ENCODE measurements around the gene ADD3.

ADD3 gene

GRCh38 chr10:110007701-110008517 is at the start of gene ADD3:
Gene ADD3 (plus strand): TSS chr10:110007984. CDS start chr10:110100654, 92,670 bp downstream.
- H3K4me3 ChIP-seq (ENCODE audit: low read length in 2 of 2) = peak within 1 kb of the TSS; percentile 78 to 86
- peaks cover 19% of the 10 kb centered on the region for H3K4me1 ChIP-seq (ENCODE audit: control insufficient read depth, insufficient read depth, low read length)
- peak within 1 kb of the TSS; percentile 88 for H3K27ac ChIP-seq (ENCODE audit: low read length)
- no peaks in the 10 kb centered on the region for H3K9me3 ChIP-seq (ENCODE audit: control insufficient read depth in 2 of 2, low read length in 2 of 2)
- no peaks in the 10 kb centered on the region for H3K27me3 ChIP-seq (ENCODE audit: control insufficient read depth in 1 of 2, insufficient read depth in 2 of 2, low read length in 2 of 2)
- H3K36me3 ChIP-seq (ENCODE audit: control insufficient read depth in 2 of 2, insufficient read depth in 2 of 2, low read length in 2 of 2) = no peaks in the 10 kb centered on the region
- H3K9ac ChIP-seq (ENCODE audit: low read length in 2 of 2) = peak within 1 kb of the TSS; percentile 74 to 80

- Histone ChIP-seq H3K9ac (ENCODE audit: low read length in 2 of 2) (no peak overlapping the region), H3K36me3 (ENCODE audit: control insufficient read depth in 2 of 2, insufficient read depth in 2 of 2, low read length in 2 of 2) (no peaks in the 10 kb centered on the region), H3K4me3 (ENCODE audit: low read length in 2 of 2) (no peak overlapping the region), H3K9me3 (ENCODE audit: control insufficient read depth in 2 of 2, low read length in 2 of 2) (no peaks in the 10 kb centered on the region), H3K4me1 (ENCODE audit: control insufficient read depth, insufficient read depth, low read length) (no peaks in the 10 kb centered on the region), H3K27me3 (ENCODE audit: control insufficient read depth in 1 of 2, insufficient read depth in 2 of 2, low read length in 2 of 2) (no peaks in the 10 kb centered on the region), H3K27ac (ENCODE audit: low read length) (no peak overlapping the region)
Measured at GRCh38 chr10:109958059-109958458, 49.7 kb upstream of the ADD3 start.

GRCh38 chr10:109959259-109960145 is 48.3 kb upstream of the ADD3 start:
- Histone ChIP-seq H3K4me1 (ENCODE audit: control insufficient read depth, insufficient read depth, low read length) (no peaks in the 10 kb centered on the region), H3K27ac (ENCODE audit: low read length) (no peak overlapping the region), H3K36me3 (ENCODE audit: control insufficient read depth in 2 of 2, insufficient read depth in 2 of 2, low read length in 2 of 2) (no peaks in the 10 kb centered on the region), H3K4me3 (ENCODE audit: low read length in 2 of 2) (no peak overlapping the region), H3K9me3 (ENCODE audit: control insufficient read depth in 2 of 2, low read length in 2 of 2) (no peaks in the 10 kb centered on the region), H3K27me3 (ENCODE audit: control insufficient read depth in 1 of 2, insufficient read depth in 2 of 2, low read length in 2 of 2) (no peaks in the 10 kb centered on the region), H3K9ac (ENCODE audit: low read length in 2 of 2) (no peak overlapping the region)

GRCh38 chr10:109960682-109961081 is 47.1 kb upstream of the ADD3 start:
- H3K4me3 ChIP-seq (ENCODE audit: low read length in 2 of 2) = no peak overlapping the region
- H3K36me3 ChIP-seq (ENCODE audit: control insufficient read depth in 2 of 2, insufficient read depth in 2 of 2, low read length in 2 of 2) = no peaks in the 10 kb centered on the region
- H3K9ac ChIP-seq (ENCODE audit: low read length in 2 of 2) = no peak overlapping the region
- H3K27me3 ChIP-seq (ENCODE audit: control insufficient read depth in 1 of 2, insufficient read depth in 2 of 2, low read length in 2 of 2) = no peaks in the 10 kb centered on the region
- H3K9me3 ChIP-seq (ENCODE audit: control insufficient read depth in 2 of 2, low read length in 2 of 2) = no peaks in the 10 kb centered on the region
- no peak overlapping the region for H3K27ac ChIP-seq (ENCODE audit: low read length)
- H3K4me1 ChIP-seq (ENCODE audit: control insufficient read depth, insufficient read depth, low read length) = peaks cover 3% of the 10 kb centered on the region

GRCh38 chr10:109961174-109962001 is 46.4 kb upstream of the ADD3 start:
- peaks cover 9% of the 10 kb centered on the region for H3K4me1 ChIP-seq (ENCODE audit: control insufficient read depth, insufficient read depth, low read length)
- H3K4me3 ChIP-seq (ENCODE audit: low read length in 2 of 2) = no peak overlapping the region
- no peaks in the 10 kb centered on the region for H3K27me3 ChIP-seq (ENCODE audit: control insufficient read depth in 1 of 2, insufficient read depth in 2 of 2, low read length in 2 of 2)
- H3K27ac ChIP-seq (ENCODE audit: low read length) = no peak overlapping the region
- H3K9me3 ChIP-seq (ENCODE audit: control insufficient read depth in 2 of 2, low read length in 2 of 2) = no peaks in the 10 kb centered on the region
- no peak overlapping the region for H3K9ac ChIP-seq (ENCODE audit: low read length in 2 of 2)
- no peaks in the 10 kb centered on the region for H3K36me3 ChIP-seq (ENCODE audit: control insufficient read depth in 2 of 2, insufficient read depth in 2 of 2, low read length in 2 of 2)

GRCh38 chr10:109962247-109962646 is 45.5 kb upstream of the ADD3 start:
- Histone ChIP-seq H3K27ac (ENCODE audit: low read length) (no peak overlapping the region), H3K9ac (ENCODE audit: low read length in 2 of 2) (no peak overlapping the region), H3K4me3 (ENCODE audit: low read length in 2 of 2) (no peak overlapping the region), H3K9me3 (ENCODE audit: control insufficient read depth in 2 of 2, low read length in 2 of 2) (no peaks in the 10 kb centered on the region), H3K27me3 (ENCODE audit: control insufficient read depth in 1 of 2, insufficient read depth in 2 of 2, low read length in 2 of 2) (no peaks in the 10 kb centered on the region), H3K36me3 (ENCODE audit: control insufficient read depth in 2 of 2, insufficient read depth in 2 of 2, low read length in 2 of 2) (no peaks in the 10 kb centered on the region), H3K4me1 (ENCODE audit: control insufficient read depth, insufficient read depth, low read length) (peaks cover 15% of the 10 kb centered on the region)

- no peaks in the 10 kb centered on the region for H3K27me3 ChIP-seq (ENCODE audit: control insufficient read depth in 1 of 2, insufficient read depth in 2 of 2, low read length in 2 of 2)
- H3K4me3 ChIP-seq (ENCODE audit: low read length in 2 of 2) = no peak overlapping the region
- no peaks in the 10 kb centered on the region for H3K9me3 ChIP-seq (ENCODE audit: control insufficient read depth in 2 of 2, low read length in 2 of 2)
- no peaks in the 10 kb centered on the region for H3K36me3 ChIP-seq (ENCODE audit: control insufficient read depth in 2 of 2, insufficient read depth in 2 of 2, low read length in 2 of 2)
- no peak overlapping the region for H3K9ac ChIP-seq (ENCODE audit: low read length in 2 of 2)
- no peak overlapping the region for H3K27ac ChIP-seq (ENCODE audit: low read length)
- H3K4me1 ChIP-seq (ENCODE audit: control insufficient read depth, insufficient read depth, low read length) = peaks cover 19% of the 10 kb centered on the region
Measured at GRCh38 chr10:109963439-109963838, 44.3 kb upstream of the ADD3 start.

- Histone ChIP-seq H3K9ac (ENCODE audit: low read length in 2 of 2) (no peak overlapping the region), H3K4me1 (ENCODE audit: control insufficient read depth, insufficient read depth, low read length) (peaks cover 22% of the 10 kb centered on the region), H3K27ac (ENCODE audit: low read length) (no peak overlapping the region), H3K4me3 (ENCODE audit: low read length in 2 of 2) (no peak overlapping the region), H3K36me3 (ENCODE audit: control insufficient read depth in 2 of 2, insufficient read depth in 2 of 2, low read length in 2 of 2) (no peaks in the 10 kb centered on the region), H3K27me3 (ENCODE audit: control insufficient read depth in 1 of 2, insufficient read depth in 2 of 2, low read length in 2 of 2) (no peaks in the 10 kb centered on the region), H3K9me3 (ENCODE audit: control insufficient read depth in 2 of 2, low read length in 2 of 2) (no peaks in the 10 kb centered on the region)
Measured at GRCh38 chr10:109964318-109964717, 43.5 kb upstream of the ADD3 start.

- Histone ChIP-seq H3K36me3 (ENCODE audit: control insufficient read depth in 2 of 2, insufficient read depth in 2 of 2, low read length in 2 of 2) (no peaks in the 10 kb centered on the region), H3K4me3 (ENCODE audit: low read length in 2 of 2) (no peak overlapping the region), H3K27me3 (ENCODE audit: control insufficient read depth in 1 of 2, insufficient read depth in 2 of 2, low read length in 2 of 2) (no peaks in the 10 kb centered on the region), H3K4me1 (ENCODE audit: control insufficient read depth, insufficient read depth, low read length) (peaks cover 26% of the 10 kb centered on the region), H3K9me3 (ENCODE audit: control insufficient read depth in 2 of 2, low read length in 2 of 2) (no peaks in the 10 kb centered on the region), H3K9ac (ENCODE audit: low read length in 2 of 2) (no peak overlapping the region), H3K27ac (ENCODE audit: low read length) (peak overlapping the region; percentile 24)
Measured at GRCh38 chr10:109966961-109967738, 40.6 kb upstream of the ADD3 start.

GRCh38 chr10:109967739-109968088 is 40.1 kb upstream of the ADD3 start:
- H3K9me3 ChIP-seq (ENCODE audit: control insufficient read depth in 2 of 2, low read length in 2 of 2) = no peaks in the 10 kb centered on the region
- no peaks in the 10 kb centered on the region for H3K36me3 ChIP-seq (ENCODE audit: control insufficient read depth in 2 of 2, insufficient read depth in 2 of 2, low read length in 2 of 2)
- H3K27ac ChIP-seq (ENCODE audit: low read length) = no peak overlapping the region
- no peak overlapping the region for H3K4me3 ChIP-seq (ENCODE audit: low read length in 2 of 2)
- peaks cover 26% of the 10 kb centered on the region for H3K4me1 ChIP-seq (ENCODE audit: control insufficient read depth, insufficient read depth, low read length)
- H3K9ac ChIP-seq (ENCODE audit: low read length in 2 of 2) = no peak overlapping the region
- H3K27me3 ChIP-seq (ENCODE audit: control insufficient read depth in 1 of 2, insufficient read depth in 2 of 2, low read length in 2 of 2) = no peaks in the 10 kb centered on the region

All from stomach smooth muscle (tissue), 2 donors.